Osteoblast (primary cell): Measurements from ENCODE around the gene CCK. TPM values are rescaled to one million over a fixed set of nuclear protein-coding genes. Genes with fewer than 3 reads are reported as not detected.

ENCODE experiments used
- DNase-seq: peaks from one replicate; pipeline ENCODE4 v3.0.0; 2011; ENCODE audit warnings: low spot score, mixed read lengths; ENCODE audit not compliant: insufficient read length; ENCODE audit errors: missing footprints
- H2AFZ ChIP-seq: 2 replicates; pipeline ENCODE4 v1.6.0; 2011; ENCODE audit warnings: mild to moderate bottlenecking, low read length
- H3K27ac ChIP-seq: 2 replicates; pipeline ENCODE4 v1.5.1; 2011; ENCODE audit warnings: mild to moderate bottlenecking, low read depth, low read length, moderate library complexity
- H3K27me3 ChIP-seq: 2 replicates; pipeline ENCODE4 v1.6.0; 2012; ENCODE audit warnings: mild to moderate bottlenecking, control low read depth, inconsistent platforms, low read length, moderate library complexity; ENCODE audit not compliant: insufficient read depth
- H3K36me3 ChIP-seq: 2 replicates; pipeline ENCODE4 v1.5.1; 2011; ENCODE audit warnings: mild to moderate bottlenecking, low read length, control low read depth, moderate library complexity; ENCODE audit not compliant: insufficient read depth
- H3K4me1 ChIP-seq: 2 replicates; pipeline ENCODE4 v1.5.1; 2011; ENCODE audit warnings: mild to moderate bottlenecking, low read length, control low read depth, moderate library complexity; ENCODE audit not compliant: insufficient read depth
- H3K4me2 ChIP-seq: 2 replicates; pipeline ENCODE4 v1.6.0; 2011; ENCODE audit warnings: mild to moderate bottlenecking, low read length; ENCODE audit not compliant: insufficient read depth
- H3K4me3 ChIP-seq: fragments of 200-600 bp; sonication (generic); 3 replicates; pipeline ENCODE4 v1.5.1; 2012; ENCODE audit warnings: mild to moderate bottlenecking, low read length, inconsistent platforms; ENCODE audit not compliant: insufficient read depth
- H3K79me2 ChIP-seq: 2 replicates; pipeline ENCODE4 v1.6.0; 2012; ENCODE audit warnings: mild to moderate bottlenecking, low read length, control low read depth, inconsistent platforms; ENCODE audit not compliant: insufficient read depth
- H3K9me3 ChIP-seq: 2 replicates; pipeline ENCODE4 v1.5.1; 2011; ENCODE audit warnings: low read depth, low read length, control low read depth
- H4K20me1 ChIP-seq: 2 replicates; pipeline ENCODE4 v1.6.0; 2012; ENCODE audit warnings: mild to moderate bottlenecking, low read length, control low read depth; ENCODE audit not compliant: insufficient read depth
- total RNA-seq: library from RNA; depleted of rRNA; stranded (reverse); fragments of >200 nt; gene quantifications from 2 replicates; pipeline ENCODE4 v1.2.3, GENCODE V29; 2012
- TF ChIP-seq, protein P1 (sequence below): IDR thresholded peaks from 2 replicates; pipeline ENCODE4 v1.5.1; 2011; ENCODE audit warnings: mild to moderate bottlenecking, low read depth, low read length, moderate library complexity; ENCODE audit errors: extremely low read depth

CCK gene, protein sequence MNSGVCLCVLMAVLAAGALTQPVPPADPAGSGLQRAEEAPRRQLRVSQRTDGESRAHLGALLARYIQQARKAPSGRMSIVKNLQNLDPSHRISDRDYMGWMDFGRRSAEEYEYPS
- not detected in 2 replicates for total RNA-seq

DNA sequence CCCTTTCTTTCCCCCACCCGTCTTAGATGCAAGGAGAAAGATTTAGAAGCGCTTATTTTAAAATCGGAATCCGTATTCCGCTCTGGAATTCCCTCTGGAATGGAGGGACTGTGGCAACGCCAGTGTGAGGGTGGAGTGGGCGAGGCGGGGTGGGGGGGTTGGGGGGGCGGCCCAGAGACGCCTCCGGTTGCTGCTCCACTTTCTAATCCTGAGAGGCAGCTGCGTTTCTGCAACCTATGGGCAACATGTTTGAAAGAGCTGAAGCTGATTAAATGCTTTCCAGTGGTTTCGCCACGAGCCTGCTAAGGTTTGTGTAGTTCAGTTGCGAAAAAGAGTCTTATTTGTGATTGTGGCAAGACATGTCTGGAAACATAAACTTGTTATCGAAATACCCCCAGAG lies at the start of gene CCK:
TSS of gene CCK (minus strand) at position 101 of the 400 bp plus-strand sequence. CDS start 2,555 bp downstream, outside the sequence.
- no peak for DNase-seq

DNA sequence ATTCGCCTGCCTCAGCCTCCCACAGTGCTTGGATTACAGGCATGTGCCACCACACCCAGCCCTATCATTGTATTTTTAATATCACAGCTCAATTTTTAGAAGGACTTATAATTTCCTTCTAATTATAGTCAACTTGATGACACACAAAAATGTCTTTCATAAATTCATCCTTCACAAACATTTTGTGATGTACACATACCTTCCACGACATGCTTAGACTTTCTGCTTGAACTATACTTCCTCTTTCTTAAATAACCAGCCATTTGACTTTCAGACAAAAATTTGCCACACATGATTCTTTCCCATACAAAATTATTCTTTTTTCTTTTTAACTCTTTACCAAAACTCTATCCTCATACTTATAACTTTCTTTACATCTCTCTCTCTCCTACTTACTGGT lies 48.4 kb upstream of the CCK start:
- Histone ChIP-seq H3K4me1 (no peaks in the 10 kb centered on the region), H3K27me3 (no peaks in the 10 kb centered on the region), H3K36me3 (no peaks in the 10 kb centered on the region), H3K79me2 (no peaks in the 10 kb centered on the region), H3K4me3 (no peak overlapping the region), H4K20me1 (no peaks in the 10 kb centered on the region), H2AFZ (no peak overlapping the region), H3K9me3 (no peaks in the 10 kb centered on the region), H3K27ac (no peak overlapping the region), H3K4me2 (no peak overlapping the region)
- TF ChIP-seq, protein P1, sequence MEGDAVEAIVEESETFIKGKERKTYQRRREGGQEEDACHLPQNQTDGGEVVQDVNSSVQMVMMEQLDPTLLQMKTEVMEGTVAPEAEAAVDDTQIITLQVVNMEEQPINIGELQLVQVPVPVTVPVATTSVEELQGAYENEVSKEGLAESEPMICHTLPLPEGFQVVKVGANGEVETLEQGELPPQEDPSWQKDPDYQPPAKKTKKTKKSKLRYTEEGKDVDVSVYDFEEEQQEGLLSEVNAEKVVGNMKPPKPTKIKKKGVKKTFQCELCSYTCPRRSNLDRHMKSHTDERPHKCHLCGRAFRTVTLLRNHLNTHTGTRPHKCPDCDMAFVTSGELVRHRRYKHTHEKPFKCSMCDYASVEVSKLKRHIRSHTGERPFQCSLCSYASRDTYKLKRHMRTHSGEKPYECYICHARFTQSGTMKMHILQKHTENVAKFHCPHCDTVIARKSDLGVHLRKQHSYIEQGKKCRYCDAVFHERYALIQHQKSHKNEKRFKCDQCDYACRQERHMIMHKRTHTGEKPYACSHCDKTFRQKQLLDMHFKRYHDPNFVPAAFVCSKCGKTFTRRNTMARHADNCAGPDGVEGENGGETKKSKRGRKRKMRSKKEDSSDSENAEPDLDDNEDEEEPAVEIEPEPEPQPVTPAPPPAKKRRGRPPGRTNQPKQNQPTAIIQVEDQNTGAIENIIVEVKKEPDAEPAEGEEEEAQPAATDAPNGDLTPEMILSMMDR = no peak
- no peak for DNase-seq

More for the DNA sequence above, at the start of gene CCK:
- H4K20me1 ChIP-seq = no peaks in the 10 kb centered on the region
- no peak within 1 kb of the TSS for H3K4me2 ChIP-seq
- H3K79me2 ChIP-seq = no peaks in the 10 kb centered on the region
- H3K4me3 ChIP-seq = no peak within 1 kb of the TSS
- TF ChIP-seq, protein P1 = no peak
- H3K4me1 ChIP-seq = no peaks in the 10 kb centered on the region
- no peaks in the 10 kb centered on the region for H3K36me3 ChIP-seq
- H3K9me3 ChIP-seq = no peaks in the 10 kb centered on the region
- no peak within 1 kb of the TSS for H3K27ac ChIP-seq
- H3K27me3 ChIP-seq = peaks cover 44% of the 10 kb centered on the region
- no peak within 1 kb of the TSS for H2AFZ ChIP-seq

DNA sequence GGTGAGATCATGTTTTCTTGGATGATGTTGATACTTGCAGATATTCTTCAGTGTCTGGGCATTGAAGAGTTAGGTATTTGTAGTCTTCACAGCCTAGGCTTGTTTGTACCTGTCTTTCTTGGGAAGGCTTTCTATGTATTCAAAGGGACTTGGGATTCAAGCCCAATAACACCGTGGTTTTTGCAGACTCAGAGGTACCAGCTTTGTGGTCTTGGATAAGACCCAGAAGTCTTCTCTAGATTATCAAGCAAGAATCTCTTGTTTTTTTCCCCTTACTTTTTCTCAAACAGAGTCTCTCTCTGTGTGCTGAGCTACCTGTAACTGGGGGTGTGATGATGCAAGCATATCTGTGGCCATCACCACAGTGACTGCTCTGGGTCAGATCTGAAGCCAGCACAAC lies 42.7 kb upstream of the CCK start:
- H3K9me3 ChIP-seq = no peaks in the 10 kb centered on the region
- no peaks in the 10 kb centered on the region for H3K4me1 ChIP-seq
- DNase-seq = no peak
- TF ChIP-seq, protein P1 = no peak
- H3K4me2 ChIP-seq = no peak overlapping the region
- H3K4me3 ChIP-seq = no peak overlapping the region
- H3K79me2 ChIP-seq = no peaks in the 10 kb centered on the region
- no peak overlapping the region for H3K27ac ChIP-seq
- H3K27me3 ChIP-seq = no peaks in the 10 kb centered on the region
- H4K20me1 ChIP-seq = no peaks in the 10 kb centered on the region
- H2AFZ ChIP-seq = no peak overlapping the region
- H3K36me3 ChIP-seq = no peaks in the 10 kb centered on the region

DNA sequence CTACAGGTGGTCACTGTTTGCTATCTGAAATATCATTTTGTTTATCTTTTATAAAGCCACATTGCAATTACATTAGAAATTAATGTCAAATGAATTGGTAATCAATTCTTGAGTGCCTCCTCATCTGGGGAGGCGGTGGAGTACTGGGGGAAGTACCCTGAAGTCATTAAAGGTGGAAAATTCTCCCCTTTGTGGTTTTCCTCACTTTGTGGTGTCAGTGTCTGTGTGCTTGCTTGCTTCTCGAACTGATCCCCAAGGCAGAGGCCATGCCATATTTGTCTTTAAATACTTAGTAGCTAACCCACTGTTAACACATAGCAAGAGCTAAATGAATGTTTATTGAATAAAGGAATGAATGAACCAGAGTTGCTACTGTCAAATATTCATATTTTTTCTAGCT lies 40.5 kb upstream of the CCK start:
- no peaks in the 10 kb centered on the region for H4K20me1 ChIP-seq
- H3K4me3 ChIP-seq = no peak overlapping the region
- TF ChIP-seq, protein P1 = no peak
- no peak overlapping the region for H3K27ac ChIP-seq
- no peak for DNase-seq
- no peaks in the 10 kb centered on the region for H3K36me3 ChIP-seq
- H3K4me2 ChIP-seq = no peak overlapping the region
- no peaks in the 10 kb centered on the region for H3K79me2 ChIP-seq
- no peaks in the 10 kb centered on the region for H3K9me3 ChIP-seq
- H2AFZ ChIP-seq = no peak overlapping the region
- H3K27me3 ChIP-seq = no peaks in the 10 kb centered on the region
- no peaks in the 10 kb centered on the region for H3K4me1 ChIP-seq
